Fibroblast of lung (primary cell): ENCODE data around the gene CSPG4. TPM values are rescaled to one million over a fixed set of nuclear protein-coding genes. Genes with fewer than 3 reads are reported as not detected.

ENCODE experiments used
- DNase-seq, 2 donors: peaks; one replicate each; pipeline versions ENCODE4 v3.0.0 to v3.0.0-alpha.2; 2010; ENCODE audit warnings: low read depth in 2 of 2
- H2AFZ ChIP-seq: 2 replicates; pipeline ENCODE4 v1.5.1; 2012; ENCODE audit warnings: low read length, control low read depth, inconsistent platforms
- H3K27ac ChIP-seq: 2 replicates; pipeline ENCODE4 v1.5.1; 2011; ENCODE audit warnings: low read length, control low read depth; ENCODE audit not compliant: insufficient read depth
- H3K27me3 ChIP-seq: 2 replicates; pipeline ENCODE4 v1.5.1; 2011; ENCODE audit warnings: mild to moderate bottlenecking, low read length; ENCODE audit not compliant: control insufficient read depth, insufficient read depth
- H3K36me3 ChIP-seq: 2 replicates; pipeline ENCODE4 v1.5.1; 2011; ENCODE audit warnings: low read length; ENCODE audit not compliant: control insufficient read depth, insufficient read depth
- H3K4me1 ChIP-seq: 2 replicates; pipeline ENCODE4 v1.5.1; 2011; ENCODE audit warnings: low read length; ENCODE audit not compliant: control insufficient read depth, insufficient read depth; ENCODE audit errors: extremely low read depth
- H3K4me2 ChIP-seq: 2 replicates; pipeline ENCODE4 v1.5.1; 2011; ENCODE audit warnings: low read length, control low read depth; ENCODE audit not compliant: insufficient read depth; ENCODE audit errors: extremely low read depth
- H3K4me3 ChIP-seq, 4 experiments: fragments of 200-600 bp in 1 of 4; sonication (generic) in 1 of 4; replicated peaks in 1 of 4; 2 replicates each; pipeline ENCODE4 v1.5.1; 2011 to 2016; ENCODE audit warnings: low read length in 4 of 4, low read depth in 3 of 4, mild to moderate bottlenecking in 3 of 4, control low read depth in 2 of 4, inconsistent platforms in 1 of 4, mixed read lengths in 1 of 4; ENCODE audit not compliant: insufficient read depth in 1 of 4; ENCODE audit errors: control extremely low read depth in 1 of 4
- H3K79me2 ChIP-seq: 2 replicates; pipeline ENCODE4 v1.5.1; 2012; ENCODE audit warnings: mild to moderate bottlenecking, low read length, inconsistent platforms; ENCODE audit not compliant: control insufficient read depth, insufficient read depth
- H3K9ac ChIP-seq: 2 replicates; pipeline ENCODE4 v1.5.1; 2011; ENCODE audit warnings: mild to moderate bottlenecking, low read length, control low read depth; ENCODE audit not compliant: insufficient read depth
- H3K9me3 ChIP-seq: 2 replicates; pipeline ENCODE4 v1.5.1; 2012; ENCODE audit warnings: low read depth, low read length; ENCODE audit not compliant: control insufficient read depth, insufficient read depth
- H4K20me1 ChIP-seq: 2 replicates; pipeline ENCODE4 v1.5.1; 2011; ENCODE audit warnings: low read length; ENCODE audit not compliant: control insufficient read depth, insufficient read depth; ENCODE audit errors: extremely low read depth
- CTCF ChIP-seq, 2 donors: IDR thresholded peaks in 1 of 2; conservative IDR thresholded peaks in 1 of 2; 1 replicate in 1 of 2; 2 replicates in 1 of 2; pipeline ENCODE4 v1.5.1; 2011 to 2012; ENCODE audit warnings: low read length in 2 of 2, control low read depth in 1 of 2, inconsistent platforms in 1 of 2, low read depth in 1 of 2, mild to moderate bottlenecking in 1 of 2
- EZH2 ChIP-seq: IDR thresholded peaks from 2 replicates; pipeline ENCODE4 v1.5.1; 2012; ENCODE audit warnings: low read length, control low read depth, mild to moderate bottlenecking; ENCODE audit errors: missing control alignments
- polyA plus RNA-seq, 2 donors: library from polyadenylated mRNA; depleted of rRNA in 1 of 2; stranded (reverse) in 1 of 2; unstranded in 1 of 2; fragments of >200 nt; gene quantifications; 2 replicates each; pipeline ENCODE4 v1.2.1, GENCODE V29; 2011 to 2012; ENCODE audit warnings: missing spikeins in 1 of 2
- total RNA-seq: library from RNA; depleted of rRNA; stranded (reverse); fragments of >200 nt; gene quantifications from 2 replicates; pipeline ENCODE4 v1.2.1, GENCODE V29; 2014

CSPG4 gene
- total and polyA plus RNA-seq, 2 donors (not counting 1 experiment from before 2014, with no cell fraction given) = 23.1 to 109 TPM

GRCh38 chr15:75640483-75641178, 72.0 kb downstream of the CSPG4 start:
- Histone ChIP-seq H3K4me2 (peak overlapping the region; percentile 64), H3K27me3 (no peaks in the 10 kb centered on the region), H3K36me3 (no peaks in the 10 kb centered on the region), H3K9ac (peak overlapping the region; percentile 70), H3K9me3 (no peaks in the 10 kb centered on the region), H3K4me3 (peak overlapping the region; percentile 84 to 97 (median 92)), H3K27ac (peak overlapping the region; percentile 92), H4K20me1 (no peaks in the 10 kb centered on the region), H3K4me1 (peaks cover 3% of the 10 kb centered on the region), H2AFZ (peak overlapping the region; percentile 67), H3K79me2 (peaks cover 27% of the 10 kb centered on the region)
- DNase-seq = peak; percentile 55 to 70
- TF ChIP-seq EZH2 (no peak), CTCF (conservative IDR thresholded peaks at IDR 0.05 in 1 of 2, IDR thresholded peaks at IDR 0.05 in 1 of 2; ENCODE audit: low read depth in 1 of 2, low read length in 2 of 2) (peak; percentile 23 to 37)

DNA sequence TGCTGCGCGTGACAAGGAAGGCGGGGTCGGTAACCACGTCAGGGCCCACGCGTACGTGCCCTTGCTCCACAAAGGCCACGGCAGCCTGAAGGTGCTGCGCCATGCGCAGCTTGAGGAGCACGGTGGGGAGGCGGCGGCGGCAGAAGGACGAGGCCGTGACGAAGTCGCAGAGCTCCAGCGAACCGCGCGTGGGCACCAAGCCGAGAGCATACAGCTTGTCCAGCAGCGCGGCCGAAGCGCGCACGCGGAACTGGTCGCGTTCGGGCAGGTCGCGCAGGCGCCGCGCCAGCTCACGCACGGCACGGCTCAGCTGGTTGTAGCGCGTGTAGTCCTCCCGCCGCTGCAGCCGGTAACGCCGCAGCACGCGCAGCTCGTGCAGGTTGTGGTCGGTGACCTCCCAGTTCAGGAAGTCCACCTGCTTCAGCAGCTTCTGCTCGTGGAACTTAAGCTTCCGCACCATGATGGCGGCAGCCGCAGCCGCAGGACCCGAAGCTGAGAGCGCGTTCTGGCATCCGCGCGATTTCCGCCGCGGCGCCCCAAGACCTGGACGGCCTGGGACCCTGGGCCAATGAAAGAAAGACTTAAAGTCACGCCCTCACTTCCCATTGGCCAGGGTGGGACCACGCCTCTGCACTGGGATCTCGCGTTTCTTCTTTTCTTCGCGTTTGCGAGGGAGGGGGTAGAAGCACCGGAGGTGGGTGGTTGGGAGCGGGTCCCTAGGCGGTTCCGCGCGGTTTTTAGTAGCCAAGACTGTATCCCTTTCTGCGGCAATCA, 72.8 kb downstream of the CSPG4 start, which contains the start of gene IMP3:
IMP3 (minus strand) TSS at position 516 of the 774 bp plus-strand sequence; CDS start at position 460, 56 bp downstream.
- TF ChIP-seq EZH2 (no peak), CTCF (conservative IDR thresholded peaks at IDR 0.05 in 1 of 2, IDR thresholded peaks at IDR 0.05 in 1 of 2; ENCODE audit: low read depth in 1 of 2, low read length in 2 of 2) (no peak)
- H3K4me3 ChIP-seq = peak within 1 kb of the TSS; percentile 84 to 97 (median 92)
- H3K9ac ChIP-seq = peak within 1 kb of the TSS; percentile 88
- H3K36me3 ChIP-seq = no peaks in the 10 kb centered on the region
- peaks cover 27% of the 10 kb centered on the region for H3K79me2 ChIP-seq
- peaks cover 3% of the 10 kb centered on the region for H3K4me1 ChIP-seq
- peak within 1 kb of the TSS; percentile 92 for H2AFZ ChIP-seq
- H4K20me1 ChIP-seq = no peaks in the 10 kb centered on the region
- H3K27me3 ChIP-seq = no peaks in the 10 kb centered on the region
- H3K9me3 ChIP-seq = no peaks in the 10 kb centered on the region
- peak; percentile 97 for DNase-seq
- H3K4me2 ChIP-seq = peak within 1 kb of the TSS; percentile 89
- peak within 1 kb of the TSS; percentile 92 for H3K27ac ChIP-seq

- DNase-seq = peak in 1 of 2 donors; percentile 46
- TF ChIP-seq EZH2 (no peak), CTCF (conservative IDR thresholded peaks at IDR 0.05 in 1 of 2, IDR thresholded peaks at IDR 0.05 in 1 of 2; ENCODE audit: low read depth in 1 of 2, low read length in 2 of 2) (no peak)
- Histone ChIP-seq H3K79me2 (peaks cover 27% of the 10 kb centered on the region), H3K9ac (peak overlapping the region; percentile 88), H3K4me1 (peaks cover 3% of the 10 kb centered on the region), H3K9me3 (no peaks in the 10 kb centered on the region), H3K4me3 (peak overlapping the region; percentile 84 to 97 (median 92)), H2AFZ (peak overlapping the region; percentile 92), H3K4me2 (peak overlapping the region; percentile 89), H4K20me1 (no peaks in the 10 kb centered on the region), H3K36me3 (no peaks in the 10 kb centered on the region), H3K27me3 (no peaks in the 10 kb centered on the region), H3K27ac (peak overlapping the region; percentile 92)
Measured at GRCh38 chr15:75639191-75639708, 73.4 kb downstream of the CSPG4 start.
